PC-3 (cell line): ENCODE measurements around the gene ACSBG1. TPM values are rescaled to one million over a fixed set of nuclear protein-coding genes. Genes with fewer than 3 reads are reported as not detected.

Experiments
- ATAC-seq: fragments of 200-7000 bp; cut with Tn5 transposase; 2 replicates; pipeline ENCODE4 v1.9.1; 2020; ENCODE audit warnings: mild to moderate bottlenecking, moderate library complexity
- BruUV-seq: library from RNA; stranded (reverse); fragments of 400-500 nt; replicated peaks from 2 replicates; lab custom pipeline; 2021; lab: Mats Ljungman, UMichigan
- CTCF ChIA-PET: fragments of 300-600 bp; sonication (Branson Sonifier 250); formaldehyde crosslinking; loops from one replicate; lab custom pipeline; 2022; ENCODE audit warnings: antibody characterized with exemption; lab: Charles Lee
- POLR2A ChIA-PET: fragments of 300-600 bp; sonication (Branson Sonifier 250); formaldehyde crosslinking; loops from one replicate; lab custom pipeline; 2022; ENCODE audit warnings: antibody characterized with exemption; ENCODE audit not compliant: unreplicated experiment; lab: Charles Lee
- DNase-seq: peaks from one replicate; pipeline ENCODE4 v3.0.0-alpha.2; 2015
- H2AFZ ChIP-seq: fragments of 300-600 bp; sonication (generic); 2 replicates; pipeline ENCODE4 v1.6.0; 2016; ENCODE audit warnings: antibody characterized with exemption, low read length
- H3F3A ChIP-seq: fragments of 300-600 bp; sonication (generic); one replicate; pipeline ENCODE4 v1.6.0; 2017; ENCODE audit warnings: antibody characterized with exemption, low read length, control low read depth, mild to moderate bottlenecking; ENCODE audit not compliant: unreplicated experiment
- H3K27ac ChIP-seq: fragments of 300-600 bp; sonication (generic); 2 replicates; pipeline ENCODE4 v1.5.1; 2016; ENCODE audit warnings: mild to moderate bottlenecking, low read length
- H3K27me3 ChIP-seq: fragments of 300-600 bp; sonication (generic); 2 replicates; pipeline ENCODE4 v1.6.1; 2016; ENCODE audit warnings: low read length, mixed read lengths
- H3K36me3 ChIP-seq: fragments of 300-600 bp; sonication (generic); 2 replicates; pipeline ENCODE4 v1.6.1; 2016; ENCODE audit warnings: low read depth, mixed run types, low read length, mixed read lengths
- H3K4me1 ChIP-seq: fragments of 300-600 bp; sonication (generic); 2 replicates; pipeline ENCODE4 v1.5.1; 2016; ENCODE audit warnings: low read length; ENCODE audit not compliant: insufficient read depth
- H3K4me2 ChIP-seq: fragments of 300-600 bp; sonication (generic); 2 replicates; pipeline ENCODE4 v1.6.0; 2016; ENCODE audit warnings: low read length
- H3K4me3 ChIP-seq: fragments of 300-600 bp; sonication (generic); 2 replicates; pipeline ENCODE4 v1.5.1; 2016; ENCODE audit warnings: mild to moderate bottlenecking, low read length, mixed read lengths
- H3K79me2 ChIP-seq: fragments of 300-600 bp; sonication (generic); 2 replicates; pipeline ENCODE4 v1.6.1; 2017; ENCODE audit warnings: low read length, mixed read lengths
- H3K9ac ChIP-seq: fragments of 300-600 bp; sonication (generic); 2 replicates; pipeline ENCODE4 v1.6.0; 2016; ENCODE audit warnings: mild to moderate bottlenecking, low read length
- H3K9me2 ChIP-seq: fragments of 300-600 bp; sonication (generic); replicated peaks from 2 replicates; pipeline ENCODE4 v1.6.1; 2016; ENCODE audit warnings: mixed run types, low read length, mixed read lengths
- H3K9me3 ChIP-seq: fragments of 300-600 bp; sonication (generic); 2 replicates; pipeline ENCODE4 v1.6.1; 2016; ENCODE audit warnings: low read length, mixed read lengths
- H4K20me1 ChIP-seq: fragments of 300-600 bp; sonication (generic); 2 replicates; pipeline ENCODE4 v1.6.1; 2016; ENCODE audit warnings: low read length, mixed read lengths
- EZH2 ChIP-seq: fragments of 300-600 bp; sonication (generic); IDR thresholded peaks from one replicate; pipeline ENCODE4 v1.6.1; 2017; ENCODE audit warnings: antibody characterized with exemption, mild to moderate bottlenecking, low read length; ENCODE audit not compliant: unreplicated experiment
- EZH2phosphoT487 ChIP-seq: fragments of 300-600 bp; sonication (generic); IDR thresholded peaks from 2 replicates; pipeline ENCODE4 v1.6.1; 2018; ENCODE audit warnings: mild to moderate bottlenecking, antibody characterized with exemption, low read length, borderline replicate concordance
- intact Hi-C: fragments of 100-400 bp; cut with micrococcal nuclease; formaldehyde crosslinking; loops from 2 replicates; pipeline ENCODE4 v1.9.0; 2023
- total RNA-seq: library from RNA; depleted of rRNA; stranded (reverse); fragments of >200 nt; gene quantifications from 2 replicates; pipeline ENCODE4 v1.2.3, GENCODE V29; 2014
- TF ChIP-seq, protein P1 (sequence below): fragments of 300-600 bp; sonication (generic); conservative IDR thresholded peaks from 2 replicates; pipeline ENCODE4 v1.5.1; 2017; ENCODE audit warnings: antibody characterized with exemption, low read depth, mild to moderate bottlenecking, low read length

ACSBG1 gene
- total RNA-seq, 1 experiment from 2014 or later = 0.36 TPM

DNA sequence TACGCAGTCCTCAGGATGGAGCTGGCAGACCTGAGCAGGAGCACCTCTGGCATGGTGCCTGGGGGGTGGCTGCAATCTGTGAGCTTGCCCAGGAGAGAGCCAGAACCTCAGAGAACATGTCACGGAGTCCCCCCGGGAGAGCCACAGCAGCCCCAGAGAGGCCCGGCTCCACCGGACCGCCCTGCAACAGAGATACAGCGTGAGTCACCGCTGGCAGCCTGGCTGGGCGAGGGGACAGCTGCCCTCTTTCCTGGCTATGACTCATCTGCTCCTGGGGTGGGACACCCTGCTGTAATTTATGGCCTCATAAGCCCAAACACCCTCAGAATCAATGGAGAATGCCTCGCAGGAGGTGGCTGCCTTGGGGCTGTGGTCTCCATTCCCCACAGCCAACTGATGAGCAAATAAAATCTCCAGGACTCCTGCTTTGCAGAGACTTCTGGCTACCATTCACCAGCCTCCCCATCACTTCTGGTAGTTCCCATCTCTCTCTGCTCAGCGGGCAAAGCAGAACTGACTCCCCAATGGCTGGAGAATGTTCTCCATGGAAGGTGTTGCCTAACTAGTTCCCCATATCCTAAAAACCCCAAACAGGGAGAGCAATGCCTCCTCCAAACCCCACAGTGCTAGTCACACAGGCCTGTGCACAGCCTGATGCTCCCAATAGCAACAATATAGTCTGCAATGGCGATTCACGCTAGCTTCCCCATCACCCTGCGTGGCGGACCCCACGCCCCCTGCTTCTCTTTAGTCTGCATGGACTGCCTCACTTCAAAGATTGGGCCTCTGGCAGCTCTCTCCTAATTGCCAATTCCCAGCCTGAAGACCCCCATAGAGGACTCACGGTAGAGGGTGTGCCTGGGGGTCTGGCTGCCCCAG is 21.6 kb downstream of the ACSBG1 start:
- H3K27me3 ChIP-seq = no peaks in the 10 kb centered on the region
- peak overlapping the region; percentile 28; the same call in 1 of the 2 replicates for H3K4me3 ChIP-seq
- H3F3A ChIP-seq = no peaks in the 10 kb centered on the region
- peak; percentile 82 for ATAC-seq
- no peaks in the 10 kb centered on the region for H3K36me3 ChIP-seq
- no peaks in the 10 kb centered on the region for H3K79me2 ChIP-seq
- TF ChIP-seq, protein P1, sequence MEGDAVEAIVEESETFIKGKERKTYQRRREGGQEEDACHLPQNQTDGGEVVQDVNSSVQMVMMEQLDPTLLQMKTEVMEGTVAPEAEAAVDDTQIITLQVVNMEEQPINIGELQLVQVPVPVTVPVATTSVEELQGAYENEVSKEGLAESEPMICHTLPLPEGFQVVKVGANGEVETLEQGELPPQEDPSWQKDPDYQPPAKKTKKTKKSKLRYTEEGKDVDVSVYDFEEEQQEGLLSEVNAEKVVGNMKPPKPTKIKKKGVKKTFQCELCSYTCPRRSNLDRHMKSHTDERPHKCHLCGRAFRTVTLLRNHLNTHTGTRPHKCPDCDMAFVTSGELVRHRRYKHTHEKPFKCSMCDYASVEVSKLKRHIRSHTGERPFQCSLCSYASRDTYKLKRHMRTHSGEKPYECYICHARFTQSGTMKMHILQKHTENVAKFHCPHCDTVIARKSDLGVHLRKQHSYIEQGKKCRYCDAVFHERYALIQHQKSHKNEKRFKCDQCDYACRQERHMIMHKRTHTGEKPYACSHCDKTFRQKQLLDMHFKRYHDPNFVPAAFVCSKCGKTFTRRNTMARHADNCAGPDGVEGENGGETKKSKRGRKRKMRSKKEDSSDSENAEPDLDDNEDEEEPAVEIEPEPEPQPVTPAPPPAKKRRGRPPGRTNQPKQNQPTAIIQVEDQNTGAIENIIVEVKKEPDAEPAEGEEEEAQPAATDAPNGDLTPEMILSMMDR = no peak
- TF ChIP-seq EZH2phosphoT487 (no peak), EZH2 (no peak)
- DNase-seq = peak; percentile 87
- intact Hi-C loops = no loop called here
- ChIA-PET POLR2A (interaction anchor here (0.6 kb wide), 1 partner anchor 661 kb away, joined by 4 read pairs; no protein-coding TSS in a partner anchor), CTCF (no interaction called here)
- peak overlapping the region; percentile 74 for H3K4me2 ChIP-seq
- peak overlapping the region; percentile 21; the same call in 1 of the 2 replicates for H3K27ac ChIP-seq
- no peaks in the 10 kb centered on the region for H3K9me2 ChIP-seq
- no peak overlapping the region for H3K9ac ChIP-seq
- no peaks in the 10 kb centered on the region for H4K20me1 ChIP-seq
- no TSS peak for BruUV-seq
- 0 out of 2 replicates have a peak overlapping the region, but pooled peaks have one; percentile 26 for H2AFZ ChIP-seq
- no peaks in the 10 kb centered on the region for H3K9me3 ChIP-seq
- H3K4me1 ChIP-seq = peaks cover 74% of the 10 kb centered on the region

DNA sequence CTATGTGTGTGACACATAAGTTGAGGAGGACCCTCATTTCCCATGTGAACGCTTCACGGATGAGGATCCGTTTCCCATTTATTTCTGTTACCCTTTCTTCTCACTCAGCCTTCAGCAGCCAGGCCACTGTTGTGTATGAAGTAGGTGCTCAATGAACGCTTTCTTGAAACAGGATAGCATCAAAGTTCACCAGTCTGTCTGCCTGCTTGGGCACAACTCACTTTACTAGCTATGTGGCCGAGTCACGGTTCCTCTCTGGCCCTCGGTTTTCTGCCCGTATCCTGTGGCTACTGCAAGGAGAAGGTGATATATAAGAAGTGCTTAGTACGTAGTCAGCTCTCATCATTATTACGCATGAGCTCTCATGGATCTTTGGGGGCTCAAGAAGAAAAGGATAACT is 22.4 kb downstream of the ACSBG1 start:
- H3K4me2 ChIP-seq = peak overlapping the region; percentile 74
- H3K4me3 ChIP-seq = peak overlapping the region; percentile 28; the same call in 1 of the 2 replicates
- POLR2A ChIA-PET = no interaction called here

More for the DNA sequence above, 22.4 kb downstream of the ACSBG1 start:
- CTCF ChIA-PET = no interaction called here
- Histone ChIP-seq H3F3A (no peaks in the 10 kb centered on the region), H3K9ac (no peak overlapping the region), H3K27me3 (no peaks in the 10 kb centered on the region), H4K20me1 (no peaks in the 10 kb centered on the region), H3K36me3 (no peaks in the 10 kb centered on the region), H3K9me3 (no peaks in the 10 kb centered on the region), H3K9me2 (no peaks in the 10 kb centered on the region), H2AFZ (0 out of 2 replicates have a peak overlapping the region, but pooled peaks have one; percentile 26), H3K79me2 (no peaks in the 10 kb centered on the region), H3K27ac (0 out of 2 replicates have a peak overlapping the region, but pooled peaks have one; percentile 10), H3K4me1 (peaks cover 77% of the 10 kb centered on the region)
- no TSS peak for BruUV-seq
- DNase-seq (peak; percentile 16), ATAC-seq (no peak)
- no peak for TF ChIP-seq EZH2phosphoT487
- TF ChIP-seq EZH2 = no peak
- TF ChIP-seq, protein P1 = no peak
- intact Hi-C loops = no loop called here
